Psoas muscle (tissue), 8 donors: ENCODE measurements around the gene NDUFAF8. TPM values are rescaled to one million over a fixed set of nuclear protein-coding genes. Genes with fewer than 3 reads are reported as not detected.

Experiments used
- ATAC-seq, 4 donors: fragments of 200-7000 bp; cut with Tn5 transposase; one replicate each; pipeline ENCODE4 v1.9.1; 2020; ENCODE audit warnings: moderate library complexity in 3 of 4, mild to moderate bottlenecking in 2 of 4
- DNase-seq, 2 donors: peaks; one replicate each; pipeline ENCODE4 v3.0.0-alpha.2; 2020
- H3K27ac ChIP-seq: fragments of 200-600 bp; one replicate; pipeline ENCODE4 v1.8.0; 2022
- H3K27me3 ChIP-seq, 3 donors: fragments of 200-600 bp in 1 of 3; one replicate each; pipeline versions ENCODE4 v1.6.1 to v1.8.0; 2013 to 2022; ENCODE audit warnings: low read length in 2 of 3, mild to moderate bottlenecking in 2 of 3, moderate library complexity in 1 of 3; ENCODE audit not compliant: insufficient read depth in 3 of 3
- H3K36me3 ChIP-seq, 2 donors: fragments of 200-600 bp in 1 of 2; one replicate each; pipeline versions ENCODE4 v1.6.1 to v1.8.0; 2013 to 2022; ENCODE audit warnings: low read depth in 1 of 2, mild to moderate bottlenecking in 1 of 2, moderate library complexity in 1 of 2; ENCODE audit not compliant: insufficient read depth in 1 of 2
- H3K4me1 ChIP-seq: fragments of 200-600 bp; one replicate; pipeline ENCODE4 v1.8.0; 2022
- H3K4me3 ChIP-seq: fragments of 200-600 bp; one replicate; pipeline ENCODE4 v1.8.0; 2022; ENCODE audit warnings: mild to moderate bottlenecking
- H3K9me3 ChIP-seq: fragments of 200-600 bp; one replicate; pipeline ENCODE4 v1.8.0; 2022
- CTCF ChIP-seq: fragments of 200-600 bp; IDR thresholded peaks from one replicate; pipeline ENCODE4 v1.8.0; 2022; ENCODE audit warnings: antibody characterized with exemption
- WGBS, 3 donors: extraction: QIAGEN DNeasy Blood & Tissue Kit; methylation state at CpG; one replicate each; pipeline versions ENCODE4 v1.1.6 to v1.1.7; 2013; 5-methylcytosine and 5-hydroxymethylcytosine counted together
- intact Hi-C, 2 donors: fragments of 100-400 bp; cut with DNase I; formaldehyde crosslinking; loops; one replicate each; pipeline versions ENCODE4 v1.11.0 to v1.14.2; 2022
- polyA plus RNA-seq, 3 donors: library from polyadenylated mRNA; stranded (reverse); fragments of 200-250 nt; gene quantifications; one replicate each; pipeline ENCODE4 v1.2.3, GENCODE V29; 2013
- total RNA-seq, 4 donors: library from RNA; stranded (reverse); fragmentation: NEBNext Ultra II Directional in 2 of 4; extraction: Animal tissue kit (Norgen Biotek cat#: 25700) in 2 of 4; gene quantifications; one replicate each; pipeline versions ENCODE4 v1.2.1 to v1.2.4, GENCODE V29; 2021 to 2023
- donor health status: healthy with polysubstance abuse.
- donor health status: DM: no; HTN: no; CAD: no; lungs with moderate emphysema.
- donor health status: Bipolar disorder and iron deficiency.
- donor health status: healthy.
- donor health status: DM: yes; HTN: yes; CAD: no.
- donor health status: DM: no; HTN: no; CAD: no.
- donor health status: DM: no; HTN: no; CAD: no.
- donor health status: DM: yes; HTN: yes; CAD: no.

Gene NDUFAF8
- total and polyA plus RNA-seq, 7 donors: 42.4 to 63.8 (median 54.9) TPM

- peaks cover 0 to 37% of the 10 kb centered on the region in 2 donors for H3K36me3 ChIP-seq
- TF ChIP-seq CTCF: no peak
- intact Hi-C loops: no loop called here
- DNase-seq: no peak
- no peak overlapping the region for H3K27ac ChIP-seq
- ATAC-seq: no peak
- no peaks in the 10 kb centered on the region for H3K9me3 ChIP-seq
- no peaks in the 10 kb centered on the region for H3K4me1 ChIP-seq
- WGBS, 3 donors: 92 to 96% (median 95%) methylated on average over 33 of the region's 33 CpGs
- H3K4me3 ChIP-seq: no peak overlapping the region
- no peaks in the 10 kb centered on the region for H3K27me3 ChIP-seq
These were observed 43.0 kb downstream of the NDUFAF8 start for GRCh38 chr17:81282141-81282540.

DNA sequence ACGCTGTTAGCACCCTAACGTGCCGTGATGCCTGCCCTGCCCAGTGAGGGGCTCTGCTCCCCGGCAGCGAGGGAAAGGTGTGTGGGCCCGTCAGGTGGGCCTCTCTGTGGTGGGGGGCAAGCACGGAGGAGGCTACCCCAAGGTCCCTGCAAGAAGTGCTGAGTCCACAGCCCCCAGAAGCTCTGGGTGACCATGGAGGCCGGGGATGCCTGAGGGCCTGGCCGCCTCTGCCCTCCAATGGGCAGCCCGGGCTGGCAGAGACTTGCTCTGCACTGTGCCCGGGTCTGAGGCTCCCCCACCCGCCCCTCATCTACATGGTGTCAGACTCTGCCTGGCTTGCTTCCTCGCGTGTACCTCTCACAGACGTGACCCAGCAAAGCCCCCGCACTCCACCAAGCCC is 43.8 kb downstream of the NDUFAF8 start:
- H3K9me3 ChIP-seq: no peaks in the 10 kb centered on the region
- 95 to 99% (median 96%) methylated on average over 16 of the region's 16 CpGs for WGBS, 3 donors
- no peak for ATAC-seq
- no peak overlapping the region for H3K27ac ChIP-seq
- intact Hi-C loops: no loop called here
- no peak for DNase-seq
- no peaks in the 10 kb centered on the region for H3K4me1 ChIP-seq
- peaks cover 0 to 37% of the 10 kb centered on the region in 2 donors for H3K36me3 ChIP-seq
- no peaks in the 10 kb centered on the region for H3K27me3 ChIP-seq
- no peak for TF ChIP-seq CTCF
- no peak overlapping the region for H3K4me3 ChIP-seq

- Histone ChIP-seq H3K9me3 (no peaks in the 10 kb centered on the region), H3K36me3 (peaks cover 0 to 35% of the 10 kb centered on the region in 2 donors), H3K4me3 (peak overlapping the region; percentile 53), H3K4me1 (no peaks in the 10 kb centered on the region), H3K27ac (peak overlapping the region; percentile 74), H3K27me3 (no peaks in the 10 kb centered on the region)
- no peak for TF ChIP-seq CTCF
- peak; percentile 20 to 71 (median 48) for ATAC-seq
- DNase-seq: peak; percentile 81 to 88
- intact Hi-C loops: no loop called here
- 56 to 59% (median 58%) methylated on average over 37 of the region's 37 CpGs for WGBS, 3 donors
These were observed 46.2 kb downstream of the NDUFAF8 start for GRCh38 chr17:81285179-81285878.

DNA sequence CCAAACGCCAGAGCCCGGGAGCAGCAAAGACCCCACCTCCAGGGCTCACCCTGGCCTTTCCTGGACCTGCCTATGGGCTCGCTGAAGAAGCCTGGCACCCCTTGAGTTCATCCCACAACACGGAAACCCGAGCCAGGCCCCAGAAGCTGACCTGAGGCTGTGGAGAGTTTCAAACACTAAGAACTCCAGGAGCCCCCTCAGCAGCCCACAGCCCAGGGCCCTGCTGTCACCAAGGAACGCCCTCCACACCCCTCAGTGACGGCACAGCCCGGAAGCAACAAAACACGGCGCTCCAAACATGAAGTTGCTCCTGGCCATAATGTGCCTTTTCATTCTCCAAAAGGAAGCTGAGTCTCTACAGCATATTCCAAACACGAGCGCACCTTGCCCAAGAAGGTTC is 46.8 kb downstream of the NDUFAF8 start:
- peak overlapping the region; percentile 74 for H3K27ac ChIP-seq
- 56 to 70% (median 68%) methylated on average over 11 to 12 of the region's 12 CpGs for WGBS, 3 donors
- H3K27me3 ChIP-seq: no peaks in the 10 kb centered on the region
- ATAC-seq: peak in 2 of 4 donors; percentile 13 to 33
- no peak for DNase-seq
- TF ChIP-seq CTCF: no peak
- H3K9me3 ChIP-seq: no peaks in the 10 kb centered on the region
- peaks cover 0 to 29% of the 10 kb centered on the region in 2 donors for H3K36me3 ChIP-seq
- intact Hi-C loops: no loop called here
- H3K4me1 ChIP-seq: no peaks in the 10 kb centered on the region
- H3K4me3 ChIP-seq: peak overlapping the region; percentile 53
